Measurements from ENCODE around the gene NISCH.

Gene NISCH

GRCh38 chr3:52539010-52539653, 83.7 kb downstream of the NISCH start:
- Histone ChIP-seq H3K27me3 (ENCODE audit: low read length) (no peaks in the 10 kb centered on the region), H3K9me2 (replicated peaks; ENCODE audit: insufficient read depth, low read length) (no peaks in the 10 kb centered on the region), H3F3A (ENCODE audit: insufficient read depth) (peaks cover 39% of the 10 kb centered on the region), H3K27ac (ENCODE audit: low read depth, low read length) (no peak overlapping the region), H3K4me3 (ENCODE audit: insufficient read depth, low read length, poor library complexity, severe bottlenecking) (no peak overlapping the region), H3K4me2 (ENCODE audit: low read depth, low read length, poor library complexity, severe bottlenecking) (no peak overlapping the region), H3K36me3 (ENCODE audit: low read length) (peaks cover 6% of the 10 kb centered on the region; the same call in 1 of the 2 replicates), H3K9ac (ENCODE audit: low read length) (no peak overlapping the region), H4K20me1 (ENCODE audit: low read depth, low read length) (peaks cover 7% of the 10 kb centered on the region; the same call in 1 of the 2 replicates), H3K9me3 (ENCODE audit: insufficient read depth, low read length) (no peaks in the 10 kb centered on the region), H3K79me2 (ENCODE audit: insufficient read depth, low read length) (peaks cover 46% of the 10 kb centered on the region), H2AFZ (ENCODE audit: low read depth, low read length, severe bottlenecking) (no peak overlapping the region)
- TF ChIP-seq, protein P1, sequence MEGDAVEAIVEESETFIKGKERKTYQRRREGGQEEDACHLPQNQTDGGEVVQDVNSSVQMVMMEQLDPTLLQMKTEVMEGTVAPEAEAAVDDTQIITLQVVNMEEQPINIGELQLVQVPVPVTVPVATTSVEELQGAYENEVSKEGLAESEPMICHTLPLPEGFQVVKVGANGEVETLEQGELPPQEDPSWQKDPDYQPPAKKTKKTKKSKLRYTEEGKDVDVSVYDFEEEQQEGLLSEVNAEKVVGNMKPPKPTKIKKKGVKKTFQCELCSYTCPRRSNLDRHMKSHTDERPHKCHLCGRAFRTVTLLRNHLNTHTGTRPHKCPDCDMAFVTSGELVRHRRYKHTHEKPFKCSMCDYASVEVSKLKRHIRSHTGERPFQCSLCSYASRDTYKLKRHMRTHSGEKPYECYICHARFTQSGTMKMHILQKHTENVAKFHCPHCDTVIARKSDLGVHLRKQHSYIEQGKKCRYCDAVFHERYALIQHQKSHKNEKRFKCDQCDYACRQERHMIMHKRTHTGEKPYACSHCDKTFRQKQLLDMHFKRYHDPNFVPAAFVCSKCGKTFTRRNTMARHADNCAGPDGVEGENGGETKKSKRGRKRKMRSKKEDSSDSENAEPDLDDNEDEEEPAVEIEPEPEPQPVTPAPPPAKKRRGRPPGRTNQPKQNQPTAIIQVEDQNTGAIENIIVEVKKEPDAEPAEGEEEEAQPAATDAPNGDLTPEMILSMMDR (IDR thresholded peaks at IDR 0.05; ENCODE audit: insufficient read depth, low read length, poor library complexity, severe bottlenecking), result no peak
- TF ChIP-seq EZH2phosphoT487 (conservative IDR thresholded peaks at IDR 0.05; ENCODE audit: low read length), result no peak

DNA sequence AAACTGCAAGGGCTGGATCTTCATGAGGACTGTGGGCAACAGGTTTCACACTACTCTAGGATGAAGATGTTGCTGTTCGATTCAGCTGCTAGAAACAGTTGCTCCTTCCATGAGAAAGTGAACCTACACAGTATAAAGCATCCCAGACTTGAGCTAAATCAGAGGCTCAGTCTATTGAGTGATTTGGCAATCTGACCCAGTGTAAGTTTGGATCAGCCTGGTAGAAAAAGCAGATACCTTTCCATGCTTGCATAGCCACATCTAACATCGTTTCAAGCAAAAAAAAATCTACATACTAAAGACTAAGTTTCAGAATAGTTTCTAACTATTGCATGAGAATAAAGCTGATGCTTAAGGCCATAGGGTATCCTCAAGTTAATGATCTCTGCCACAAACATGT, 85.6 kb downstream of the NISCH start:
- Histone ChIP-seq H3K9ac (ENCODE audit: low read length) (no peak overlapping the region), H3K4me2 (ENCODE audit: low read depth, low read length, poor library complexity, severe bottlenecking) (no peak overlapping the region), H3F3A (ENCODE audit: insufficient read depth) (peaks cover 27% of the 10 kb centered on the region), H3K9me2 (replicated peaks; ENCODE audit: insufficient read depth, low read length) (no peaks in the 10 kb centered on the region), H3K36me3 (ENCODE audit: low read length) (peaks cover 6% of the 10 kb centered on the region; the same call in 1 of the 2 replicates), H3K9me3 (ENCODE audit: insufficient read depth, low read length) (no peaks in the 10 kb centered on the region), H3K27ac (ENCODE audit: low read depth, low read length) (no peak overlapping the region), H3K4me3 (ENCODE audit: insufficient read depth, low read length, poor library complexity, severe bottlenecking) (no peak overlapping the region), H4K20me1 (ENCODE audit: low read depth, low read length) (peaks cover 12% of the 10 kb centered on the region; the same call in 1 of the 2 replicates), H3K79me2 (ENCODE audit: insufficient read depth, low read length) (peaks cover 48% of the 10 kb centered on the region), H3K27me3 (ENCODE audit: low read length) (no peaks in the 10 kb centered on the region), H2AFZ (ENCODE audit: low read depth, low read length, severe bottlenecking) (no peak overlapping the region)
- no peak for TF ChIP-seq EZH2phosphoT487 (conservative IDR thresholded peaks at IDR 0.05; ENCODE audit: low read length)
- TF ChIP-seq, protein P1 (IDR thresholded peaks at IDR 0.05; ENCODE audit: insufficient read depth, low read length, poor library complexity, severe bottlenecking), result no peak

Measured in SU-DHL-6 (cell line).